Glutamatergic neuron (in vitro differentiated cells): ENCODE measurements around the gene EML6. TPM values are rescaled to one million over a fixed set of nuclear protein-coding genes. Genes with fewer than 3 reads are reported as not detected.

ENCODE experiments used
- DNase-seq: peaks from one replicate; pipeline ENCODE4 v3.0.0; 2022
- H3K27ac Mint-ChIP-seq: one replicate; pipeline ENCODE4 v1.8.0; 2020; ENCODE audit warnings: mild to moderate bottlenecking, mixed read lengths, inconsistent platforms; ENCODE audit not compliant: unreplicated experiment
- H3K27me3 Mint-ChIP-seq: one replicate; pipeline ENCODE4 v1.8.0; 2020; ENCODE audit warnings: mild to moderate bottlenecking, moderate library complexity, mixed read lengths, inconsistent platforms; ENCODE audit not compliant: unreplicated experiment
- H3K36me3 Mint-ChIP-seq: one replicate; pipeline ENCODE4 v1.8.0; 2020; ENCODE audit warnings: mild to moderate bottlenecking, mixed read lengths, inconsistent platforms; ENCODE audit not compliant: unreplicated experiment
- H3K4me1 Mint-ChIP-seq: one replicate; pipeline ENCODE4 v1.8.0; 2020; ENCODE audit warnings: mild to moderate bottlenecking, low read depth, mixed read lengths, inconsistent platforms; ENCODE audit not compliant: unreplicated experiment
- H3K4me3 Mint-ChIP-seq: one replicate; pipeline ENCODE4 v1.8.0; 2020; ENCODE audit warnings: mild to moderate bottlenecking, mixed read lengths, inconsistent platforms; ENCODE audit not compliant: unreplicated experiment
- H3K9me3 Mint-ChIP-seq: one replicate; pipeline ENCODE4 v1.8.0; 2020; ENCODE audit warnings: mild to moderate bottlenecking, moderate library complexity, mixed read lengths, inconsistent platforms; ENCODE audit not compliant: unreplicated experiment
- total RNA-seq: library from RNA; stranded (reverse); fragmentation: NEBNext Ultra II Directional; extraction: Animal tissue kit (Norgen Biotek cat#: 25700); gene quantifications from one replicate; pipeline ENCODE4 v1.2.1, GENCODE V29; 2021; ENCODE audit not compliant: unreplicated experiment
- TF ChIP-seq, protein P1 (sequence below): fragments of 200-600 bp; sonication (generic); IDR thresholded peaks from one replicate; pipeline ENCODE4 v1.5.0; 2021; ENCODE audit not compliant: partially characterized antibody, unreplicated experiment

Gene EML6
- total RNA-seq, 1 donor from 2014 or later = 0.91 TPM

DNA sequence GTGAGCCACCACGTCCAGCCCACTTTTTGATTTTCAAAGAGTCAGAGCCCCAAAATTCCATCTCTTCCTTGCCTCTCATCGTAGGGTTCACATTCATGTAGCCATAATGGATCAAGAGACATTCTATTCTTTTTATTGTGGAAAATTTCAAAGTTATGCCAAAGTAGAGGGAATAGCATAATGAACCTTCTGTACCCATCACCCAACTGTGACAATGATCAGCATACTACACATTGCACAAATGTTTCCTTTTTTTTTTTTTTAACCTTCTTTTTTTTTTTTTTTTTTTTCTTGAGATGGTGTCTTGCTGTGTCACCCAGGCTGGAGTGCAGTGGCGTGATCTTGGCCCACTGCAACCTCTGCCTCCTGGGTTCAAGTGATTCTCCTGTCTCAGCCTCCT is 162.4 kb downstream of the EML6 start:
- no peaks in the 10 kb centered on the region for H3K36me3 Mint-ChIP-seq
- TF ChIP-seq, protein P1, sequence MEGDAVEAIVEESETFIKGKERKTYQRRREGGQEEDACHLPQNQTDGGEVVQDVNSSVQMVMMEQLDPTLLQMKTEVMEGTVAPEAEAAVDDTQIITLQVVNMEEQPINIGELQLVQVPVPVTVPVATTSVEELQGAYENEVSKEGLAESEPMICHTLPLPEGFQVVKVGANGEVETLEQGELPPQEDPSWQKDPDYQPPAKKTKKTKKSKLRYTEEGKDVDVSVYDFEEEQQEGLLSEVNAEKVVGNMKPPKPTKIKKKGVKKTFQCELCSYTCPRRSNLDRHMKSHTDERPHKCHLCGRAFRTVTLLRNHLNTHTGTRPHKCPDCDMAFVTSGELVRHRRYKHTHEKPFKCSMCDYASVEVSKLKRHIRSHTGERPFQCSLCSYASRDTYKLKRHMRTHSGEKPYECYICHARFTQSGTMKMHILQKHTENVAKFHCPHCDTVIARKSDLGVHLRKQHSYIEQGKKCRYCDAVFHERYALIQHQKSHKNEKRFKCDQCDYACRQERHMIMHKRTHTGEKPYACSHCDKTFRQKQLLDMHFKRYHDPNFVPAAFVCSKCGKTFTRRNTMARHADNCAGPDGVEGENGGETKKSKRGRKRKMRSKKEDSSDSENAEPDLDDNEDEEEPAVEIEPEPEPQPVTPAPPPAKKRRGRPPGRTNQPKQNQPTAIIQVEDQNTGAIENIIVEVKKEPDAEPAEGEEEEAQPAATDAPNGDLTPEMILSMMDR = no peak
- no peak overlapping the region for H3K4me3 Mint-ChIP-seq
- DNase-seq = no peak
- peaks cover 4% of the 10 kb centered on the region for H3K9me3 Mint-ChIP-seq
- no peaks in the 10 kb centered on the region for H3K27me3 Mint-ChIP-seq
- H3K27ac Mint-ChIP-seq = no peak overlapping the region
- H3K4me1 Mint-ChIP-seq = peaks cover 3% of the 10 kb centered on the region

DNA sequence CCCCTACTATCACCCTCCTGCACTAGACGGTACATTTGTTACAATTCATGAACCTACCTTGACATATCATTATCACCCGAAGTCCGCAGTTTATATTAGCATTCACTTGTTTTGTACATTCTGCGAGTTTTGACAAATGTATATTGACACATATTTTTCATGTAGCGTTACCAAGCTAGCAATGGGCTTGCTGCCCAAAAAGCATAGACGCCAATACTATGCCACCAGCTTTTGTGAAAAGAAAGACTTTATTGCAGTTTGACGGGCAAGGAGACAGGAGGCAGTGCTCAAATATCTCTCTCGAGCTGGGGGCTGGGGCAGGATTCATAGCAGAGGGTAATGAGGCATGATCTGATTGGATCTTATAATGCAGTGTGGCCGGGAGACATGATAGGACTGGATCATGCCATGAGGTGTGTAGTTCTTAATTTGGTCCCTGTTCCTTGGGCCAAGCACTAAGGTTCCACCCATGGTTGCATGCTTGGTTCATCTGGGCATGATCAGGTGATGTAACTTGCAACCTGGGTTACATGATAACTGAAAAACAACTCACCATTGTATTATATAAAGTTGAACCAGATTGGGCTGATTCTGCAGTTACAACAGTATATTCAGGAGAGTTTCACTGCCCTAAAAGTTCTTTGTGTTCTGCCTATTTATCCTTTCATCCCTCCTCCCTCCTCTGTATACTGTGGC is 164.5 kb downstream of the EML6 start:
- Mint-ChIP-seq H3K27me3 (no peaks in the 10 kb centered on the region), H3K4me3 (no peak overlapping the region), H3K4me1 (no peaks in the 10 kb centered on the region), H3K9me3 (peaks cover 4% of the 10 kb centered on the region), H3K36me3 (no peaks in the 10 kb centered on the region), H3K27ac (no peak overlapping the region)
- TF ChIP-seq, protein P1 = no peak
- no peak for DNase-seq

DNA sequence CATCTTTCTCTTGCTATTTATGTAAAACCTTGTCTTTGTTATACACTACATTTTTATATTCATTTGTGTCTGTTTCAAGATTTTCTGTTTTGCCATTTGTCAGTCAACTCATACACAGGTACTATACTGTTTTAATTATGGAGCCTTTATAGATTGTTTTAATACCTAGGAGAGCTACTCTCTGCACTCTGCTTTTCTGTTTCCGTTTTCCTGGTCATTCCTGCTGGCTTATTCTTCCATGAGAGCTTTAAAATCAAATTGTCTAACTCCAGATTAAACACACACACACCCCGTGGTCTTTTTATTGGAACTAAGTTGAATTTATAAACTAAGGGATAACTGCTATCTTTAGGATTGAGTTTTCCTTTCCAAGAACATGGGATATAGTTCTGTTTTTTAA is 165.6 kb downstream of the EML6 start:
- Mint-ChIP-seq H3K9me3 (peaks cover 4% of the 10 kb centered on the region), H3K4me3 (no peak overlapping the region), H3K4me1 (no peaks in the 10 kb centered on the region), H3K27ac (no peak overlapping the region), H3K27me3 (no peaks in the 10 kb centered on the region), H3K36me3 (no peaks in the 10 kb centered on the region)
- DNase-seq = no peak
- TF ChIP-seq, protein P1 = no peak

DNA sequence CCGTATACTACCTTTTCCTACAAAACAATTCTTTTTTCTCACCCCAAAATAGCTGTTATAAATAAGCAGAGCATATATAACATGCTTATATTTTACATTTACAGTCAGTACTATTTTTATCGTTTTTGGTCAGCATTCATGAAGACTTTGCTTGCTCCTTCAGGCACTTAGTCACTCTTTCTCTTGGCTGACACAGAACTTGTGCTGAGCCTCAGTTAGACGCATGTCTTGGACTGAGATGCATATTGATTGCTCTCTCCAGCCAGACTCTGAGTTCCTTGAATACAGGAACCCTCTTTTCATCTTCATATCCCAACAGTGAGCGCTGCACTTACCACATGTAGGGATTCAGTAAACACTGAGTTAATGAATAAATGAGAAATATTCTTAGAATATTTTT is 168.4 kb downstream of the EML6 start:
- peaks cover 4% of the 10 kb centered on the region for H3K9me3 Mint-ChIP-seq
- no peak for DNase-seq
- TF ChIP-seq, protein P1 = no peak
- no peak overlapping the region for H3K27ac Mint-ChIP-seq
- no peaks in the 10 kb centered on the region for H3K4me1 Mint-ChIP-seq
- no peaks in the 10 kb centered on the region for H3K27me3 Mint-ChIP-seq
- no peak overlapping the region for H3K4me3 Mint-ChIP-seq
- no peaks in the 10 kb centered on the region for H3K36me3 Mint-ChIP-seq

DNA sequence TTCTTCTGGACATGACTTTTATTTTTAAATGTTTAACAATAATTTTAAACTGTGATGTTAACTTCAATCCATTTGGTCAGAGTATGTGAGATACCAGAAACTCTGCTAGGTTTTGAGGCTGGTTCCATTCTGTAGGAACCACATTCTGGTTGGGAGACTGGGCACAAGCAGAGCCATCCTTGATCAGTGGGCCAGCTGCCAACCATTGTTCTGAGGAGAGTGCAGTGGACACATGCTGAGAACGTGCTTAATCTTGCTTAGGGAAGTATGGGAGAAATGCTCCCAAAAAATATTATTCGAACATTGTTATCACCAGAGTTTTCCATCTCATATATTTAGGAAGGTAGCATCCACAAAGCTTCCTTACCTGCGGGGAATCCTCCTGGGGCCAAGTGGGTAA is 171.0 kb downstream of the EML6 start:
- Mint-ChIP-seq H3K4me3 (no peak overlapping the region), H3K9me3 (peaks cover 1% of the 10 kb centered on the region), H3K27me3 (peaks cover 2% of the 10 kb centered on the region), H3K4me1 (peaks cover 8% of the 10 kb centered on the region), H3K27ac (no peak overlapping the region), H3K36me3 (no peaks in the 10 kb centered on the region)
- DNase-seq = no peak
- TF ChIP-seq, protein P1 = no peak
